SK-N-SH (cell line): ENCODE data around the gene SLC4A9. TPM values are rescaled to one million over a fixed set of nuclear protein-coding genes. Genes with fewer than 3 reads are reported as not detected.

Source experiments
- CTCF ChIA-PET: fragments of 300-600, 350-600 bp; formaldehyde crosslinking; extraction: SDS; loops from one replicate; lab custom pipeline; 2021; lab: Yijun Ruan, JAX
- POLR2A ChIA-PET: fragments of 350-600 bp; sonication (Branson Sonifier 250); formaldehyde crosslinking; extraction: SDS; loops from one replicate; lab custom pipeline; 2020; ENCODE audit warnings: antibody characterized with exemption, inconsistent platforms; lab: Yijun Ruan, JAX
- DNase-seq: peaks from one replicate; pipeline ENCODE4 v3.0.0; 2012
- H2AFZ ChIP-seq: fragments of 200-600 bp; sonication (generic); 2 replicates; pipeline ENCODE4 v1.8.1; 2016; ENCODE audit warnings: antibody characterized with exemption, mild to moderate bottlenecking, low read depth
- H3F3A ChIP-seq: fragments of 200-600 bp; sonication (generic); replicated peaks from 2 replicates; pipeline ENCODE3; 2016; ENCODE audit warnings: antibody characterized with exemption, mild to moderate bottlenecking; ENCODE audit not compliant: insufficient read depth
- H3K27ac ChIP-seq, 2 experiments: fragments of 200-500 bp in 1 of 2; fragments of 200-600 bp in 1 of 2; sonication (Bioruptor generic) in 1 of 2; sonication (generic), shearing (Covaris generic) in 1 of 2; 2 replicates each; pipeline versions ENCODE4 v1.5.1 to v1.6.1; 2014 to 2016; ENCODE audit warnings: low read depth in 2 of 2, inconsistent platforms in 1 of 2, low read length in 1 of 2, mild to moderate bottlenecking in 1 of 2, mixed read lengths in 1 of 2
- H3K27me3 ChIP-seq: fragments of 200-600 bp; sonication (generic), shearing (Covaris generic); 2 replicates; pipeline ENCODE4 v1.6.1; 2016; ENCODE audit warnings: mixed run types; ENCODE audit not compliant: insufficient read depth
- H3K36me3 ChIP-seq, 2 experiments: fragments of 200-500 bp in 1 of 2; fragments of 200-600 bp in 1 of 2; sonication (Bioruptor generic) in 1 of 2; sonication (generic) in 1 of 2; replicated peaks in 1 of 2; 2 replicates each; pipeline versions ENCODE3 to v1.5.1; 2014 to 2016; ENCODE audit warnings: low read length in 1 of 2, mild to moderate bottlenecking in 1 of 2; ENCODE audit not compliant: insufficient read depth in 2 of 2, control insufficient read depth in 1 of 2
- H3K4me1 ChIP-seq, 2 experiments: fragments of 200-500 bp in 1 of 2; fragments of 200-600 bp in 1 of 2; sonication (Bioruptor generic) in 1 of 2; sonication (generic), shearing (Covaris generic) in 1 of 2; 2 replicates each; pipeline versions ENCODE4 v1.5.1 to v1.6.1; 2014 to 2016; ENCODE audit warnings: low read depth in 1 of 2, low read length in 1 of 2, mixed run types in 1 of 2; ENCODE audit not compliant: insufficient read depth in 2 of 2, control insufficient read depth in 1 of 2
- H3K4me2 ChIP-seq: fragments of 200-600 bp; sonication (generic), shearing (Covaris generic); 2 replicates; pipeline ENCODE4 v1.6.1; 2017; ENCODE audit warnings: mixed run types
- H3K4me3 ChIP-seq, 2 experiments: fragments of 200-500 bp in 1 of 2; fragments of 200-600 bp in 1 of 2; sonication (Bioruptor generic) in 1 of 2; sonication (generic), shearing (Covaris generic) in 1 of 2; 2 replicates each; pipeline versions ENCODE4 v1.5.1 to v1.8.1; 2014 to 2016; ENCODE audit warnings: low read depth in 2 of 2, inconsistent platforms in 1 of 2, low read length in 1 of 2, mild to moderate bottlenecking in 1 of 2, mixed read lengths in 1 of 2, moderate library complexity in 1 of 2
- H3K79me2 ChIP-seq: fragments of 200-600 bp; sonication (generic); 2 replicates; pipeline ENCODE4 v1.8.1; 2017; ENCODE audit warnings: mild to moderate bottlenecking; ENCODE audit not compliant: insufficient read depth
- H3K9ac ChIP-seq: fragments of 200-600 bp; sonication (generic); 2 replicates; pipeline ENCODE4 v1.6.1; 2017; ENCODE audit warnings: mixed run types
- H3K9me2 ChIP-seq: fragments of 200-600 bp; sonication (generic); 2 replicates; pipeline ENCODE4 v1.6.1; 2017; ENCODE audit warnings: mixed run types
- H3K9me3 ChIP-seq: fragments of 200-600 bp; sonication (generic); 2 replicates; pipeline ENCODE4 v1.6.1; 2017; ENCODE audit warnings: mixed run types, mild to moderate bottlenecking, moderate library complexity
- H4K20me1 ChIP-seq: fragments of 200-600 bp; sonication (generic); 2 replicates; pipeline ENCODE4 v1.6.1; 2017; ENCODE audit warnings: mild to moderate bottlenecking, mixed run types; ENCODE audit not compliant: insufficient read depth
- CHD2 ChIP-seq: fragments of 150-350 bp; IDR thresholded peaks from 2 replicates; pipeline ENCODE4 v1.6.1; 2018; ENCODE audit warnings: low read length; ENCODE audit not compliant: partially characterized antibody
- EZH2phosphoT487 ChIP-seq: fragments of 200-600 bp; sonication (generic); IDR thresholded peaks from 2 replicates; pipeline ENCODE4 v1.6.1; 2017; ENCODE audit warnings: low read depth, mixed run types, mild to moderate bottlenecking, antibody characterized with exemption, moderate library complexity, borderline replicate concordance
- FOSL2 ChIP-seq: IDR thresholded peaks from 2 replicates; pipeline ENCODE4 v1.4.0; 2012; ENCODE audit warnings: low read depth, mild to moderate bottlenecking, moderate library complexity, borderline replicate concordance
- FOXM1 ChIP-seq: IDR thresholded peaks from 2 replicates; pipeline ENCODE4 v1.4.0; 2012; ENCODE audit warnings: low read depth, mild to moderate bottlenecking
- JUND ChIP-seq: IDR thresholded peaks from 2 replicates; pipeline ENCODE4 v1.4.0; 2012
- NFIC ChIP-seq: IDR thresholded peaks from 2 replicates; pipeline ENCODE4 v1.4.0; 2012; ENCODE audit warnings: borderline replicate concordance
- NRF1 ChIP-seq: IDR thresholded peaks from 2 replicates; pipeline ENCODE4 v1.6.1; 2012; ENCODE audit warnings: low read depth, mild to moderate bottlenecking, low read length
- RCOR1 ChIP-seq: fragments of 150-350 bp; IDR thresholded peaks from 2 replicates; pipeline ENCODE4 v1.6.1; 2017; ENCODE audit warnings: antibody characterized with exemption, low read length
- REST ChIP-seq: IDR thresholded peaks from 2 replicates; pipeline ENCODE4 v1.6.1; 2012; ENCODE audit warnings: mild to moderate bottlenecking, low read depth, low read length, moderate library complexity
- RFX5 ChIP-seq: IDR thresholded peaks from 2 replicates; pipeline ENCODE4 v1.6.1; 2012; ENCODE audit warnings: mild to moderate bottlenecking, improper control_type of control experiment, low read length
- RXRA ChIP-seq: IDR thresholded peaks from 2 replicates; pipeline ENCODE4 v1.4.0; 2012; ENCODE audit warnings: low read depth, mild to moderate bottlenecking, borderline replicate concordance
- TCF12 ChIP-seq: IDR thresholded peaks from 2 replicates; pipeline ENCODE4 v1.4.0; 2012
- TEAD4 ChIP-seq: IDR thresholded peaks from 2 replicates; pipeline ENCODE4 v1.4.0; 2012; ENCODE audit warnings: mild to moderate bottlenecking, borderline replicate concordance; ENCODE audit not compliant: insufficient read depth
- ZBTB33 ChIP-seq: IDR thresholded peaks from 2 replicates; pipeline ENCODE4 v1.4.0; 2012; ENCODE audit warnings: low read depth, borderline replicate concordance
- polyA plus RNA-seq, 3 experiments: library from polyadenylated mRNA; depleted of rRNA; stranded (reverse); fragments of >200 nt; gene quantifications; 2 replicates each; pipeline ENCODE4 v1.2.3, GENCODE V29; 2012

Gene SLC4A9
- polyA plus RNA-seq, 1 of the 3 experiments (the other 2 are of a cell fraction) = 0.02 TPM

GRCh38 chr5:140398379-140398811 is 38.4 kb downstream of the SLC4A9 start:
- Histone ChIP-seq H3K27ac (no peak overlapping the region), H4K20me1 (peaks cover 12% of the 10 kb centered on the region), H3K9ac (no peak overlapping the region), H3K36me3 (no peaks in the 10 kb centered on the region), H3K79me2 (peaks cover 21% of the 10 kb centered on the region), H3K4me2 (no peak overlapping the region)
- TF ChIP-seq JUND (no peak), ZBTB33 (no peak), RCOR1 (no peak), CHD2 (no peak), RFX5 (no peak), FOXM1 (no peak), EZH2phosphoT487 (no peak), TEAD4 (no peak), RXRA (no peak), TCF12 (no peak), NRF1 (no peak), FOSL2 (no peak), REST (no peak), NFIC (no peak)
- TF ChIP-seq, all 33 proteins: peak for 0
- Histone ChIP-seq H3K27me3 (no peaks in the 10 kb centered on the region), H3K9me2 (no peaks in the 10 kb centered on the region), H3F3A (peaks cover 17% of the 10 kb centered on the region), H3K4me3 (no peak overlapping the region), H3K4me1 (peaks cover 0 to 2% of the 10 kb centered on the region in 2 experiments; a peak in 1 of 4 replicates), H2AFZ (no peak overlapping the region), H3K9me3 (no peaks in the 10 kb centered on the region)
- POLR2A ChIA-PET = no interaction called here
- no peak for DNase-seq
- CTCF ChIA-PET = interaction anchor here (1.2 kb wide), 1 partner anchor 26 kb away, joined by 6 read pairs; no protein-coding TSS in a partner anchor
